ENCODE results near the gene SIM2. TPM values are rescaled to one million over a fixed set of nuclear protein-coding genes. Genes with fewer than 3 reads are reported as not detected.

Gene SIM2
- total and polyA plus RNA-seq, 2 donors (not counting 1 experiment from before 2014, with no cell fraction given), result 0.22 TPM; not detected in 1

DNA sequence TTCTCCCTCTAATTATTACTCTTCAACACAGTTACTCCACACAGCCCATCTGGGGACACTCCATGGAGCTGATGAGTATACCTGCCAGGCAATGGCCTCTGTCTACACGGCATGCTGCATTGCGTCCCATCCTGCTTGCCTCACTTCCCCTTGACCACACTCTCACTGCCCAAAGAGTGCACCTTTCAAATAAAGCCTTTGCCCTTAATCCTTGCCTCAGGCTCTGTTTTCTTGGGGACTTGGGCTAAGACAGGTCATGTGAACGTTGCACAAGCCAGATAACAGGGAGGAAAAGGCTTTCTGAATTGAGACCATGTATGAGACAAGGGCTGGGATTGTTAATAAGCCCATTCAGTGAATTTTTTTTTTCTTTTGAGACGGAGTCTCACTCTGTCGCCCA is 40.0 kb upstream of the SIM2 start:
- H3K4me1 ChIP-seq (ENCODE audit: control insufficient read depth, extremely low read depth, insufficient read depth, low read length), result no peaks in the 10 kb centered on the region
- DNase-seq (ENCODE audit: low read depth in 2 of 2), result no peak
- no peaks in the 10 kb centered on the region for H3K9me3 ChIP-seq (ENCODE audit: control insufficient read depth, insufficient read depth, low read depth, low read length)
- peaks cover 17% of the 10 kb centered on the region for H3K27me3 ChIP-seq (ENCODE audit: control insufficient read depth, insufficient read depth, low read length)
- no peaks in the 10 kb centered on the region for H3K36me3 ChIP-seq (ENCODE audit: control insufficient read depth, insufficient read depth, low read length)
- TF ChIP-seq EZH2 (IDR thresholded peaks at IDR 0.05; ENCODE audit: low read length, missing control alignments), result no peak
- no peak for TF ChIP-seq CTCF (conservative IDR thresholded peaks at IDR 0.05 in 1 of 2, IDR thresholded peaks at IDR 0.05 in 1 of 2; ENCODE audit: low read depth in 1 of 2, low read length in 2 of 2)
- no peak overlapping the region for H3K4me2 ChIP-seq (ENCODE audit: extremely low read depth, insufficient read depth, low read length)
- no peak overlapping the region for H2AFZ ChIP-seq (ENCODE audit: low read length)
- no peaks in the 10 kb centered on the region for H4K20me1 ChIP-seq (ENCODE audit: control insufficient read depth, extremely low read depth, insufficient read depth, low read length)
- H3K27ac ChIP-seq (ENCODE audit: insufficient read depth, low read length), result no peak overlapping the region
- no peak overlapping the region for H3K4me3 ChIP-seq (replicated peaks in 1 of 4; ENCODE audit: control extremely low read depth in 1 of 4, insufficient read depth in 1 of 4, low read depth in 3 of 4, low read length in 4 of 4)
- H3K9ac ChIP-seq (ENCODE audit: insufficient read depth, low read length), result no peak overlapping the region
- no peaks in the 10 kb centered on the region for H3K79me2 ChIP-seq (ENCODE audit: control insufficient read depth, insufficient read depth, low read length)

DNA sequence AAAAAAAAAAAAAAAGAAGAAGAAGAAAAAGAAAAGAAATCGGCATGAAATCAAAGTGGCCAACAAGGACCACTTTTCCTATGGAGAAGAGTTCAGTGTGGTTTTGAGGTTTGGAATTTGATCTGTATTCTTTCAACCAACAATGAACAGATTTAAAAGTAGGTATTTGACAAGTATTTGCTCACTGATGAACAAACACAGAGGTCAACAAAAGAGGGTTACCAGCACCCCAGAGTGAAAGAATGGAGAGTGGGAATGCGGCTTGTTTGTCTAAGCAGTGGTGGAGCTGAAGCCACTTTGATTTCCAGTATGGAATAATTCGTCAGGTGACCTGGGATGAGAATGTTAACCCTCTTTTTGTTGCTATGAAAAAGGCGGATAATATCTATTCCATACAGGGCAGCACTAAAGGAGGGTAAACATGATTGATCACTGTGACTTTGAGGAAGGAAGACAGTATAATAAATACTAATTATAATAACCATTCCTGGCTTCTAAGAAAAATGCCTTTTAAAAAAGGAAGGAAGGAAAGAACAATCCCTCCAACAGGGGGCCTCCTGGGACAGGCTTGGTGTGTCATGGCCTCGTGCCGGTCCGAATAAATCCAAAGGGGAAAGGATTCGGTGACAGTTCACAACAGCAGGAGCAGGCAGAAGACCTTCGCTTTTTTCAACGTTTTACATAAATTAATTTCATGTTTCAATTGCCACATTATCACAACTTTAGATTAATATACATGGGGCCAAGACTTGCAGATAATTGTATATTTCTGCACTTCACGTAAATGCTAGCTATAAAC is 37.2 kb upstream of the SIM2 start:
- Histone ChIP-seq H4K20me1 (ENCODE audit: control insufficient read depth, extremely low read depth, insufficient read depth, low read length) (no peaks in the 10 kb centered on the region), H3K4me3 (replicated peaks in 1 of 4; ENCODE audit: control extremely low read depth in 1 of 4, insufficient read depth in 1 of 4, low read depth in 3 of 4, low read length in 4 of 4) (no peak overlapping the region), H3K79me2 (ENCODE audit: control insufficient read depth, insufficient read depth, low read length) (no peaks in the 10 kb centered on the region), H3K27ac (ENCODE audit: insufficient read depth, low read length) (no peak overlapping the region), H3K36me3 (ENCODE audit: control insufficient read depth, insufficient read depth, low read length) (no peaks in the 10 kb centered on the region), H3K4me1 (ENCODE audit: control insufficient read depth, extremely low read depth, insufficient read depth, low read length) (no peaks in the 10 kb centered on the region), H3K27me3 (ENCODE audit: control insufficient read depth, insufficient read depth, low read length) (peaks cover 26% of the 10 kb centered on the region), H3K9ac (ENCODE audit: insufficient read depth, low read length) (no peak overlapping the region), H2AFZ (ENCODE audit: low read length) (no peak overlapping the region), H3K4me2 (ENCODE audit: extremely low read depth, insufficient read depth, low read length) (no peak overlapping the region), H3K9me3 (ENCODE audit: control insufficient read depth, insufficient read depth, low read depth, low read length) (no peaks in the 10 kb centered on the region)
- peak; percentile 19 to 54 for DNase-seq (ENCODE audit: low read depth in 2 of 2)
- TF ChIP-seq EZH2 (IDR thresholded peaks at IDR 0.05; ENCODE audit: low read length, missing control alignments), result no peak
- TF ChIP-seq CTCF (conservative IDR thresholded peaks at IDR 0.05 in 1 of 2, IDR thresholded peaks at IDR 0.05 in 1 of 2; ENCODE audit: low read depth in 1 of 2, low read length in 2 of 2), result peak; percentile 54 to 73

DNA sequence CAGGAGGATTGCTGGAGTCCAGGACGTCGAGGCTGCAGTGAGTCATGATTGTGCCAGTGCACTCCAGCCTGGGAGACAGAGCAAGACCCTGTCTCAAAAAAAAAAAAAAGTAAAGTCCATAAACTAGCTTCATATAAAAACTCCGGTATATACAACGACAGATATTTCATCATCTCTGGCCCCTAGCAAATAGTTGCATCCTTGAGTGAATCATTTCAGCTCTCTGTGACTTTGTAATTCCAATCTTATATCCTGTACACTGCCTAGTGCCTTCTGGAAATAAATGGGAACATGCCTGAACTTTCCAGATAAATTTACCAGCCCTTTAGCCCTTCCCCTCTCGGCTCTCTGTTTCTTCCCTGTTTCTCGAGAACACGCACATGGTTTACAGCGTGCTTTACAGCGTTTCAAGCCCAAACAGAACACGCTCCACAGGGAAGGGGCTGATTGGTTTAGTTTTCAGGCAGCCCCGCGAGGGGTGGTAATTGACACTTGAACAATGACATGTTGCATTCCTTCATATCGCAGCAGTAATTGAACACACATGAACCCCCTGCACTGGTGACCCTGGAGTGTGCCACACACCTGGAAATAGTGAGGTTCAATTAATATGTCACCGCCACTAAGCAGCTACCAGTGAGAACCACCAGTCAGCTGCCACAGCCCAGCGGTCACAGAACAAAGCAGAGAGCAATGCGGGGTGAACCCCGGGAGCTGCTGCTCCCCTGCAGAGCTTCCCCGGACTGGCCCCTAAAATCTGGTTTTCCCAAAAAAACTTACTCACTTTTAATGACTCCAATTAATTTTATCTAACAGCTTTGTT is 35.7 kb upstream of the SIM2 start:
- no peak overlapping the region for H2AFZ ChIP-seq (ENCODE audit: low read length)
- H3K27me3 ChIP-seq (ENCODE audit: control insufficient read depth, insufficient read depth, low read length), result peaks cover 26% of the 10 kb centered on the region
- H3K79me2 ChIP-seq (ENCODE audit: control insufficient read depth, insufficient read depth, low read length), result no peaks in the 10 kb centered on the region
- H4K20me1 ChIP-seq (ENCODE audit: control insufficient read depth, extremely low read depth, insufficient read depth, low read length), result no peaks in the 10 kb centered on the region
- TF ChIP-seq EZH2 (IDR thresholded peaks at IDR 0.05; ENCODE audit: low read length, missing control alignments) (no peak), CTCF (conservative IDR thresholded peaks at IDR 0.05 in 1 of 2, IDR thresholded peaks at IDR 0.05 in 1 of 2; ENCODE audit: low read depth in 1 of 2, low read length in 2 of 2) (no peak)
- H3K4me2 ChIP-seq (ENCODE audit: extremely low read depth, insufficient read depth, low read length), result no peak overlapping the region
- no peaks in the 10 kb centered on the region for H3K36me3 ChIP-seq (ENCODE audit: control insufficient read depth, insufficient read depth, low read length)
- no peaks in the 10 kb centered on the region for H3K9me3 ChIP-seq (ENCODE audit: control insufficient read depth, insufficient read depth, low read depth, low read length)
- H3K27ac ChIP-seq (ENCODE audit: insufficient read depth, low read length), result no peak overlapping the region
- no peaks in the 10 kb centered on the region for H3K4me1 ChIP-seq (ENCODE audit: control insufficient read depth, extremely low read depth, insufficient read depth, low read length)
- H3K9ac ChIP-seq (ENCODE audit: insufficient read depth, low read length), result no peak overlapping the region
- no peak overlapping the region for H3K4me3 ChIP-seq (replicated peaks in 1 of 4; ENCODE audit: control extremely low read depth in 1 of 4, insufficient read depth in 1 of 4, low read depth in 3 of 4, low read length in 4 of 4)
- DNase-seq (ENCODE audit: low read depth in 2 of 2), result peak in 1 of 2 donors; percentile 24
